SU-DHL-6 (cell line): ENCODE measurements around the gene ITSN2.

Experiments used
- EZH2phosphoT487 ChIP-seq: fragments of 200-600 bp; sonication (generic), shearing (Covaris generic); conservative IDR thresholded peaks from 2 replicates; pipeline ENCODE4 v1.6.1; 2018; ENCODE audit warnings: mild to moderate bottlenecking, antibody characterized with exemption, low read length, moderate library complexity, mixed read lengths
- TF ChIP-seq, protein P1 (sequence below): fragments of 200-600 bp; sonication (generic); IDR thresholded peaks from one replicate; pipeline ENCODE4 v1.5.1; 2017; ENCODE audit warnings: antibody characterized with exemption, mild to moderate bottlenecking, low read length, moderate library complexity; ENCODE audit not compliant: insufficient read depth, poor library complexity, severe bottlenecking

DNA sequence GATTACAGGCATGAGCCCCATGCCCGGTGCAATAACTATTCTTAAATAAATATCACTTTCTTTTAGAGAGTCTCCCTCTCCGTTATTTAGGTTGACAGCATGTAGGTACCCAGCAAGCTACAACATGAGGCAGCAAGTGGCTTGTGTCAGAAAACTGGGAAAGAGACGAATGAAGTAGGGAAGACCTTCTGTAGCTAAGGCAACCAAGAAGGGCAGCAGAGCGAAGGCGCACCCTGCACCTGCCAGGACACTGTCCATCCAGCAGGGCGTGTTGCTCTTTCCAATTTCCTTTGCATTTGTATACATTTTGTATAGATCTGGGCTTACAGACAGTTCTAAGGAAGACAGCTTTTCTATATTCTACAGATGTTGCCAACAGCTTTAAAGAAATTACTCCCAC lies 137.4 kb downstream of the ITSN2 start:
- TF ChIP-seq, protein P1, sequence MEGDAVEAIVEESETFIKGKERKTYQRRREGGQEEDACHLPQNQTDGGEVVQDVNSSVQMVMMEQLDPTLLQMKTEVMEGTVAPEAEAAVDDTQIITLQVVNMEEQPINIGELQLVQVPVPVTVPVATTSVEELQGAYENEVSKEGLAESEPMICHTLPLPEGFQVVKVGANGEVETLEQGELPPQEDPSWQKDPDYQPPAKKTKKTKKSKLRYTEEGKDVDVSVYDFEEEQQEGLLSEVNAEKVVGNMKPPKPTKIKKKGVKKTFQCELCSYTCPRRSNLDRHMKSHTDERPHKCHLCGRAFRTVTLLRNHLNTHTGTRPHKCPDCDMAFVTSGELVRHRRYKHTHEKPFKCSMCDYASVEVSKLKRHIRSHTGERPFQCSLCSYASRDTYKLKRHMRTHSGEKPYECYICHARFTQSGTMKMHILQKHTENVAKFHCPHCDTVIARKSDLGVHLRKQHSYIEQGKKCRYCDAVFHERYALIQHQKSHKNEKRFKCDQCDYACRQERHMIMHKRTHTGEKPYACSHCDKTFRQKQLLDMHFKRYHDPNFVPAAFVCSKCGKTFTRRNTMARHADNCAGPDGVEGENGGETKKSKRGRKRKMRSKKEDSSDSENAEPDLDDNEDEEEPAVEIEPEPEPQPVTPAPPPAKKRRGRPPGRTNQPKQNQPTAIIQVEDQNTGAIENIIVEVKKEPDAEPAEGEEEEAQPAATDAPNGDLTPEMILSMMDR, result no peak
- TF ChIP-seq EZH2phosphoT487, result no peak
